CMK (cell line): ENCODE results near the gene TCTN1.
"Not testable (repeated sequence)": the region's sequence is repeated elsewhere in the genome, so short reads cannot be mapped to it uniquely, and the experiment has no call there.

Experiments used
- DNase-seq: peaks from one replicate; pipeline ENCODE4 v3.0.0-alpha.2; 2010; ENCODE audit warnings: low read depth

The TCTN1 gene

GRCh38 chr12:110585231-110585799 lies 28.6 kb upstream of the TCTN1 start:
- no peak for DNase-seq

DNA sequence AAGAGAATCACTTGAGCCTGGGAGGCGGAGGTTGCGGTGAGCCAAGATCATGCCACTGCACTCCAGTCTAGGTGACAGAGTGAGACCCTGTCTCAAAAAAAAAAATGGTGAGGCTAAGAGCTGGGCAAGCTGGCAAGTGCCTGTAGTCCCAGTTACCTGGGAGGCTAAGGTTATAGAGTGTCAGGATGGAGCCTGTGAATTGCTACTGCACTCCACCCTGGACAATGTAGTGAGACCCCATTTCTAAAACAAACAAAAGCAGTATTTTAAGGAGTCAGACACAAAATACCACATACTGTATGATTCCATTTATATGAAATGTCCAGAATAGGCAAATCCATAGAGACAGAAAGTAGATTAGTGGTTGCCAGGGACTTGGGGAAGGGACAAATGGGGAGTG lies 26.8 kb upstream of the TCTN1 start:
- DNase-seq, result not testable (repeated sequence)

GRCh38 chr12:110590059-110590458 lies 23.9 kb upstream of the TCTN1 start:
- DNase-seq, result no peak

- DNase-seq, result no peak
Observed at GRCh38 chr12:110590806-110591326, 23.1 kb upstream of the TCTN1 start.

- DNase-seq, result no peak
Observed at GRCh38 chr12:110591451-110592051, 22.4 kb upstream of the TCTN1 start.

GRCh38 chr12:110592078-110592477 lies 21.9 kb upstream of the TCTN1 start:
- DNase-seq, result no peak

DNA sequence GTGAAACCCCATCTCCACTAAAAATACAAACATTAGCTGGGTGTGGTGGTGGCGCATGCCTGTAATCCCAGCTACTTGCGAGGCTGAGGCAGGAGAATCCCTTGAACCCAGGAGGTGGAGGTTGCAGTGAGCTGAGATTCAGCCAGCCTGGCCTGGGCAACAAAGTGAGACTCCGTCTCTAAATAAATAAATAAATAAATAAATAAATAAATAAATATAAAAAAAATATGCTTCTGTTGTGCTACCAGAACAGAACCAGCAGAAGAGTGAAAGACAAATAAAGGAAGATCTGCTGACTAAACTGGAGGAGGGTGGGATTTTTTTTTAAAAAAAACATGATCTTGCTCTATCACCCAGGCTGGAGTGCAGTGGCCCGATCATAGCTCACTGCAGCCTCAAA lies 21.0 kb upstream of the TCTN1 start:
- not testable (repeated sequence) for DNase-seq

DNA sequence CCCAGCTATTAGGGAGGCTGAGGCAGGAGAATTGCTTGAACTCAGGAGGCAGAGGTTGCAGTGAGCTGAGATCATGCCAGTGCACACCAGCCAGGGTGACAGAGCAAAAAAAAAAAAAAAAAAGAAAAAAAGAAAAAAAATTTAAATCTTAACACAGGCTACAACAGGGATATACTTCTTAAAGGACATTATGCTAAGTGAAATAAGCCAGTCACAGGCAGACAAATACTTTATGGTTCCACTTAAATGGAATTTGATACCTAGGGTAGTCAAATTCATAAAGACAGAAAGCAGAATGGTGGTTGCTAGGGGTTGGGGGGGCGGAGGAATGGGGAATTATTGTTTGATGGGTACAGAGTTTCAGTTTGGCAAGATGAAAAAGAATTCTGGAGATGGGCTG lies 16.0 kb upstream of the TCTN1 start:
- no peak for DNase-seq

DNA sequence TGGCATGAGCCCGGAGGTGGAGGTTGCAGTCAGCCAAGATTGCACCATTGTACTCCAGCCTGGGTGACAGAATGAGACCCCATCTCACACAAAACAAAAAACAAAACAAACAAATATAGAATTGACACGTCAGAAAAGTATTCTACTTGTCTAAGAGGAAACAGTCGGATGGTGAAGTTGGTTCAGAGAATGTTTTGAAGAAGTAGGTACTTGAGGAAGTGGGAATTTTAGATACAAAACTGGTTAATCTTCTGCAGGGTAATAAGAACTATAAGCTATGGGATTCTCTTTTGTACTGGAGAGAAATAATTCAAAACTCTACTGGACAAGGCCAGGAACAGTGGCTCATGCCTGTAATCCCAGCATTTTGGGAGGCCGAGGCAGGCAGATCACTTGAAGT lies 14.6 kb upstream of the TCTN1 start:
- no peak for DNase-seq

DNA sequence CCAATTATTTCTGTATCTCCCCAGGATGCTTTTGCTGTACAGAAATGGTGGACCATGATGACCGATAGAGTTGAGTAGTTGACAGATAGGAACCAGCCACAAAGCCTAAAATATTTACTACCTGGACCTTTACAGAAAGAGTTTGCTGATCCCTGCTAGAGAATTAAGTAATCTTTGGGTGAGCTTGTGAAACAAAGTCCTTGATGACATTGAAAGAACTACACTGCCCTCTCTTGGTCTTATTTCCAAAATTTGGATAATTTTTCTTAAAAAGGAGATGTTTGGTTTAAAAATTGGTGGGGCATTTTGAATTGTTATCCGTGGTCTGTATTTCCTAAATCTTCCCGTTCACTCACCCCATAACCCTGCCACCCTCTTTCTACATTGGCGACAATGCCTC lies 13.7 kb upstream of the TCTN1 start:
- no peak for DNase-seq

- not testable (repeated sequence) for DNase-seq
Observed at GRCh38 chr12:110602085-110602814, 11.7 kb upstream of the TCTN1 start.

DNA sequence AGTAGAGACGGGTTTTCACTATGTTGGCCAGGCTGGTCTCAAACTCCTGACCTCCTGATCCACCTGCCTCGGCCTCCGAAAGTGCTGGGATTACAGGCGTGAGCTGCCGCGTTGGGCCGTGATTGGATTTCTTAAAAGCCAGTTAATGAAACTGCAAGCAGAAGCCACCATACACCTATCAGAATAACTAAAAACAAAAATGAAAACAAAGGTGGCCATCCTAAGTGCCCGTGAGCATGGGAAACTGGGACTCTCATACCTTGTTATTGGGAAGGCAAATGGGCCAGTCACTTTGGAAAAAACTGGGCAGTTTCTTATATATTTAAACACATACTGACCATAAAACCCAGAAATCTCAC lies 7.7 kb upstream of the TCTN1 start:
- no peak for DNase-seq

DNA sequence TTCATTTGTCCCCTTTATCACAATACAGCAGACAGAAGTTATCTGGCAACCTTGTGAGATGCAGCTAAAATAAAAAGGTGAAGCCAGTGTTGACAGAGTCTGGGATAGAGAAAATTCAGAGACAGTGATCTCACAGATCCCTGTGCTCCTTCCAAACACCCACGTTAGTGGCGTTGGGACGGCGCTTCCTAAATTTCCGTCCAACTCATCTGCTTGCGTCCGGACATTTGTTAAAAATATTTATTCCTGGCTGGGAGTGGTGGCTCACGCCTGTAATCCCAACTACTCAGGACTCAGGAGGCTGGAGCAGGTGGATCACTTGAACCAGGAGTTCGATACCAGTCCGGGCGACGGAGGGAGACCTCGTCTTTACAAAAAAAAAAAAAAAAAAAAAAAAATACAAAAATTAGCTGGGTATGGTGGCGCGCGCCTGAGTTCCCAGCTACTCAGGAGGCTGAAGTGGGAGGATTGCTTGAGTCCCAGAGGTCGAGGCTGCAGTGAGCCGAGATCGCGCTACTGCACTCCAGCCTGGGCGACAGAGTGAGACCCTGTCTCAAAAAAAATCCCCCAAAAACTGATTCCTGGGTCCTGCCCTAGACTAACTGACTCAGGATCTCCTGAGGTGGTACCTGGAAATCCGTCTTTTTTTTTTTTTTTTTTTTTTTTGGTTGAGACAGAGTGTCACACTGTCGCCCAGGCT lies 708 bp upstream of the TCTN1 start:
- DNase-seq, result no peak

GRCh38 chr12:110615171-110615570 lies 1.2 kb downstream of the TCTN1 start:
- DNase-seq, result no peak

DNA sequence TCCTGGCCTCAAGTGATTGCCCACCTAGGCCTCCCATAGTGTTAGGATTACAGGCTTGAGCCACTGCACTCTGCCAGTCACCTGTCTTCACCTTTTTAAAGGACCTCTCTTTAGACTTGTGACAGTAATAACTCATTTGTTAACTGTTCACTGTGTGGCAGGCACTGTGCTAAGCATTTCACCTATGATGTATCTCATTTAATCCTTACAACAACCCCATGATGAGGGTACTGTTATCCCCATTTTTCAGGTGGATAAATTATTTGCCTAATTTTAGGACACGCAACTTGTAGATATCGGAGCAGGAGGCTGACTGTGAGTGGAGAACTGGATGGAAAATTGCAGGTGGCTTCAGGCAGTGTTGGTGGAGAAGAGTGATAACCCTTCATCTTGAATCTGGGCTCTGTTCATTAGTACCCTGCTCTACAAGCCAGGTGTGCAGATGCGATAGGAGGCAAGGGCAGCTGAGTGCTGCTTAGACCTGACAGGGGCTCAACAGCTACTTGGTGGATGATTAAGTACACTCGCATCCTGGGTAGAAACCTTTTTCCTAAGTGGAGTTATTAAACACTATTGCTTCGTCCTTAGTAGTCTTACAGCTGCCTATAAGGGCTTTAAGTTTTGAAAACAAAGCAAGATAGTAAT lies 2.7 kb downstream of the TCTN1 start:
- no peak for DNase-seq

- DNase-seq, result no peak
Observed at GRCh38 chr12:110619534-110619953, 5.6 kb downstream of the TCTN1 start.

GRCh38 chr12:110622582-110622981 lies 8.7 kb downstream of the TCTN1 start:
- no peak for DNase-seq

DNA sequence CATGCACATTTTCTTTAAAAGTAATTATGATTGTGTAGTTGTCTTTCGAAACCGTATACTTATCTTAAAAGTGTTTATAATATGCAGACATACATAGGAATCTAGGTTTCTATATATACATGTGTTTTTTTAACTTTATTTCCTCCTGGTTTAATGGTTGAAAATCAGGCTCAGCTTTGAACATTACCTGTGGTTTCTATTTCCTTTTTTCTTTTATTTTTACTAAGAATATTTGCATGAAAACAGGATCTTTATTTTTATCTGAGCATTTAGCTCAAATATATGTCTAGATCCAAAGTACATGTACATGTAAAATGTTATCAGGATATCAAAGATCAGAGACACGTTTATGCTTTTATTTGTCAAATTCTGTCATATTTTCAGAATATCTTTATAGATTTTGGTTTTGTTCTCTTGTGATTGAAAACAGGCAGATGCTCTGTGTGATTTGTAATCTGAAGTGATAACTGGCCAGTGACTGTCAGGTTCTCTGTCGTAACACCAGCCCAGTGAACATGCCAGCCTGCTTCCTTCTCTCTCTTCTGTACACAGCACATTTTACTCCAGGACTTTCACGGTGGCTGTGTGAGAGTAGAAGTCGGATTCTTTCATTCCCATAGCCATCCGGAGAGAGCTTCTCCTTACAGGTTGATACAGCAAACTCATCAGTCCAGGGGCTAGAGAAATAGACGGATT lies 13.7 kb downstream of the TCTN1 start:
- no peak for DNase-seq

DNA sequence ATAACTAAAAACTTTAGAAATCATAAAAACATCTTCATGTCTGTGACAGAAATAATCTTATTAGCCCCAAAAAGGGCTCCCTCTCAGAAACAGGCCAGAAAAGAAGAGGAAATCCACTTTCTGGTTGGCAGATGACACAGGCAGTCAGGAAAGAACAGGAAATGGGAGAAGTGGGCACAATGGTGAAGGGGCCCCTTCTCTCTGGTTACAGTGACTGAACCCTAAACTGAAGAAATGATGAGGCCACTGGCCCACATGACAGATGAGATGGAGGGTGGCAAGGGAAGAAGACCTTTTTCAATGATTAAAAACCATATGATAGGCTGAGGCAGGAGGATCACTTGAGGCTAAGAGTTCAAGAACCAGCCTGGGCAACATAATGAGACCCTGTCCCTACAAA lies 21.1 kb downstream of the TCTN1 start:
- no peak for DNase-seq

DNA sequence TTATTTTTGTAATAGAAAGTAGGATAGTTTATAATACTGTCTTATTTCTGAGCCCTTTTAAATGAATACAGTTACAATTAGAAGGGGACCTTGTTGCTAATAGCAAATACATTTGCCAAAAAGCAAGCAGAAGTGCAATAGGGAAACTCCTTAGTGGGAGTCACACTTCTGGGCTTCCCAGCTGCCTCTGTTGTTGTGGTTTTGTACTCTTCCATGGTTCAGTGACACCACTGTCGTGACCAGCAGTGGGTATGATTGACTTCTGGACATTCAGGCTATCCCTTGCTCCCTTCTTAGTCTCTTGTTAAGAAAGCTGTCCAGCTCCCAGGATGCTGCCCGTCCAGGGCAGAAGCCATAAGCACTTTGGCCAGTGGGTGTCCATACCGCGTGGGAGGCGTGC lies 22.6 kb downstream of the TCTN1 start:
- no peak for DNase-seq

DNA sequence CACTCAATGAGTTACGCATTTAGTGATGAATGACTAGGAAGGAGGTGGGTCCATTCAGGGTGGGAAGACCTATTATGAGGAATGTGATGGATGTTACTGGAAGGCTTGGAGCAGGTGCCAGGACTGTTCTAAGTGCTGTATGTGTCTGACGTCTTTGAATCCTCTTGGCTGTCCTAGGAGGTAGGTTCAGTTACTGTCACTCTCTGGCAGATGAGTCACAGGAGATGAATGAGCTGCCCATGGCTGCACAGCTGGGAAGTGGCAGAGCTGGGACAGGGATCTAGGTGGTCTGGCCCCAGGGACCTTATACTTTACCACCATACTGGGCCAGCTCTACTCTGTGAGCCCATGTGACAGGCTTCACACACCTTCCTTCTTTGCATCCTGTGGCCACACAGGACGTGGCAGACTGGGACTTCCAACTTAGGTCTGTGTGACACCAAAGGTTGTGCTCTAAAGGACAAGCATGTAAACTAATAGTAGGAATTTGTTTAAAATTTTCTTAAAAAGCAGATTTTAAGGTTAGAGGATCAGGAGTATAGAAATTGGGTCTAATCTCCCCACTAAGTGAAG lies 24.0 kb downstream of the TCTN1 start:
- DNase-seq, result no peak
